WTC11 (cell line): ENCODE results near the gene NECAB3. TPM values are rescaled to one million over a fixed set of nuclear protein-coding genes. Genes with fewer than 3 reads are reported as not detected.
A peak's percentile ranks its signal among the peaks of the same experiment; 100 is the strongest.

Experiments
- ARID4B ChIP-seq: sonication (generic); formaldehyde crosslinking; IDR thresholded peaks from 2 replicates; pipeline ENCODE4 v1.8.0; 2023; ENCODE audit warnings: missing genetic modification reagents, mild to moderate bottlenecking, borderline replicate concordance
- ATF6 ChIP-seq: sonication (generic); formaldehyde crosslinking; IDR thresholded peaks from 2 replicates; pipeline ENCODE4 v1.8.1; 2023; ENCODE audit warnings: mild to moderate bottlenecking, missing genetic modification reagents
- E2F4 ChIP-seq: sonication (generic); formaldehyde crosslinking; IDR thresholded peaks from 2 replicates; pipeline ENCODE4 v1.8.1; 2022; ENCODE audit warnings: low read depth, mild to moderate bottlenecking, moderate library complexity, missing genetic modification reagents, borderline replicate concordance
- GTF2I ChIP-seq: fragments of 250-450 bp; sonication (Bioruptor Pico); conservative IDR thresholded peaks from 2 replicates; pipeline ENCODE4 v1.4.0; 2021; ENCODE audit warnings: mild to moderate bottlenecking
- HMGA2 ChIP-seq: fragments of 250-450 bp; sonication (Bioruptor Pico); IDR thresholded peaks from 2 replicates; pipeline ENCODE4 v1.4.0; 2021; ENCODE audit warnings: mild to moderate bottlenecking, moderate library complexity
- JAZF1 ChIP-seq: fragments of 250-450 bp; sonication (Bioruptor Pico); IDR thresholded peaks from 2 replicates; pipeline ENCODE4 v1.9.0; 2021; ENCODE audit warnings: moderate library complexity, mild to moderate bottlenecking, inconsistent platforms
- MAX ChIP-seq: sonication (generic); formaldehyde crosslinking; IDR thresholded peaks from 2 replicates; pipeline ENCODE4 v1.8.0; 2022; ENCODE audit warnings: mild to moderate bottlenecking, missing genetic modification reagents
- NFATC4 ChIP-seq: fragments of 250-450 bp; sonication (Bioruptor Pico); IDR thresholded peaks from 2 replicates; pipeline ENCODE4 v1.9.0; 2021; ENCODE audit warnings: mild to moderate bottlenecking
- NFYB ChIP-seq: sonication (generic); formaldehyde crosslinking; conservative IDR thresholded peaks from 2 replicates; pipeline ENCODE4 v1.8.0; 2022; ENCODE audit warnings: low read depth, missing genetic modification reagents
- NR1H2 ChIP-seq: sonication (generic); formaldehyde crosslinking; IDR thresholded peaks from 2 replicates; pipeline ENCODE4 v1.9.0; 2021; ENCODE audit warnings: mild to moderate bottlenecking, moderate library complexity, missing genetic modification reagents
- NR2C2 ChIP-seq: sonication (generic); formaldehyde crosslinking; IDR thresholded peaks from 2 replicates; pipeline ENCODE4 v1.8.0; 2022; ENCODE audit warnings: mild to moderate bottlenecking, missing genetic modification reagents
- NR3C1 ChIP-seq: sonication (generic); formaldehyde crosslinking; conservative IDR thresholded peaks from 2 replicates; pipeline ENCODE4 v1.8.1; 2023; ENCODE audit warnings: low read depth, mild to moderate bottlenecking, missing genetic modification reagents
- RELA ChIP-seq: sonication (generic); formaldehyde crosslinking; IDR thresholded peaks from 2 replicates; pipeline ENCODE4 v1.8.1; 2022; ENCODE audit warnings: missing genetic modification reagents, mild to moderate bottlenecking, borderline replicate concordance
- RORB ChIP-seq: fragments of 250-450 bp; sonication (Bioruptor Pico); IDR thresholded peaks from 2 replicates; pipeline ENCODE4 v1.9.0; 2021; ENCODE audit warnings: mild to moderate bottlenecking
- SMAD3 ChIP-seq: sonication (generic); formaldehyde crosslinking; IDR thresholded peaks from 2 replicates; pipeline ENCODE4 v1.8.0; 2022; ENCODE audit warnings: missing genetic modification reagents, mild to moderate bottlenecking, borderline replicate concordance
- TEAD4 ChIP-seq: sonication (generic); formaldehyde crosslinking; IDR thresholded peaks from 2 replicates; pipeline ENCODE4 v1.8.0; 2022; ENCODE audit warnings: mild to moderate bottlenecking, missing genetic modification reagents
- ZBTB21 ChIP-seq: sonication (generic); formaldehyde crosslinking; IDR thresholded peaks from 2 replicates; pipeline ENCODE4 v1.8.1; 2023; ENCODE audit warnings: mild to moderate bottlenecking, missing genetic modification reagents, borderline replicate concordance
- ZNF263 ChIP-seq: sonication (generic); formaldehyde crosslinking; IDR thresholded peaks from 2 replicates; pipeline ENCODE4 v1.8.1; 2022; ENCODE audit warnings: low read depth, mild to moderate bottlenecking, moderate library complexity, missing genetic modification reagents
- ZSCAN18 ChIP-seq: fragments of 250-450 bp; sonication (Bioruptor Pico); IDR thresholded peaks from 2 replicates; pipeline ENCODE4 v2.1.2; 2022; ENCODE audit warnings: mild to moderate bottlenecking, moderate library complexity
- total RNA-seq: library from RNA; stranded (reverse); gene quantifications from 3 replicates; pipeline ENCODE4 v1.2.3, GENCODE V29; 2021
- TF ChIP-seq, protein P1 (sequence below): sonication (generic); formaldehyde crosslinking; IDR thresholded peaks from 2 replicates; pipeline ENCODE4 v1.8.0; 2022; ENCODE audit warnings: missing genetic modification reagents
- TF ChIP-seq, protein P2 (sequence below): sonication (generic); formaldehyde crosslinking; IDR thresholded peaks from 2 replicates; pipeline ENCODE4 v1.8.1; 2022; ENCODE audit warnings: low read depth, missing genetic modification reagents, borderline replicate concordance
- TF ChIP-seq, protein P3 (sequence below): fragments of 250-450 bp; sonication (Bioruptor Pico); IDR thresholded peaks from 2 replicates; pipeline ENCODE4 v1.9.0; 2021; ENCODE audit warnings: mild to moderate bottlenecking

The NECAB3 gene
- total RNA-seq, 1 experiment from 2014 or later, result 38.0 TPM

DNA sequence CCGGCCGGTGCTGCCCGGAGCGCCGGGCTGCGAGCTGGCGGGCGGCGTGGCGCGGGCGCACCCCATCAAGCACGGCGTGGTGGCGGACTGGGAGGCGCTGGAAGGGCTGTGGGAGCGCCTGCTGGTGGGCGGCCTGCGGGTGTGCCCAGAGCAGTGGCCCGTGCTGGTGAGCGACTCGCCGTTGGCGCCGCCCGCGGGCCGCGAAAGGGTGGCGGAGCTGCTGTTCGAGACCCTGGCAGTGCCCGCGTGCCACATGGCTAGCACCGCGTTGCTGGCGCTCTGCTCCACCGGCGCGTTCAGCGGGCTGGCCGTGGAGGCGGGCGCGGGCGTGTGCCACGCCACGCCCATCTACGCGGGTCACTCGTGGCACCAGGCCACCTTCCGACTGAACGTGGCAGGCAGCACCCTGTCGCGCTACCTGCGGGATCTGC lies 7.0 kb downstream of the NECAB3 start (continued):
- TF ChIP-seq NFYB (CRISPR knock-in tag) (no peak), ZBTB21 (CRISPR knock-in tag) (no peak), ARID4B (CRISPR knock-in tag) (no peak; the same call in 1 of the 2 replicates), NR1H2 (CRISPR knock-in tag) (no peak), GTF2I (CRISPR knock-in tag) (no peak), E2F4 (CRISPR knock-in tag) (no peak), ZSCAN18 (no peak), NR2C2 (CRISPR knock-in tag) (peak; percentile 17; the same call in 1 of the 2 replicates), ZNF263 (CRISPR knock-in tag) (peak; percentile 52; the same call in 1 of the 2 replicates), MAX (CRISPR knock-in tag) (no peak), TEAD4 (CRISPR knock-in tag) (no peak), NR3C1 (CRISPR knock-in tag) (no peak), RORB (no peak), SMAD3 (no peak), NFATC4 (CRISPR knock-in tag) (no peak), RELA (peak; percentile 78; the same call in 1 of the 2 replicates), HMGA2 (CRISPR knock-in tag) (no peak), JAZF1 (CRISPR knock-in tag) (no peak), ATF6 (CRISPR knock-in tag) (no peak)
- TF ChIP-seq, protein P1, sequence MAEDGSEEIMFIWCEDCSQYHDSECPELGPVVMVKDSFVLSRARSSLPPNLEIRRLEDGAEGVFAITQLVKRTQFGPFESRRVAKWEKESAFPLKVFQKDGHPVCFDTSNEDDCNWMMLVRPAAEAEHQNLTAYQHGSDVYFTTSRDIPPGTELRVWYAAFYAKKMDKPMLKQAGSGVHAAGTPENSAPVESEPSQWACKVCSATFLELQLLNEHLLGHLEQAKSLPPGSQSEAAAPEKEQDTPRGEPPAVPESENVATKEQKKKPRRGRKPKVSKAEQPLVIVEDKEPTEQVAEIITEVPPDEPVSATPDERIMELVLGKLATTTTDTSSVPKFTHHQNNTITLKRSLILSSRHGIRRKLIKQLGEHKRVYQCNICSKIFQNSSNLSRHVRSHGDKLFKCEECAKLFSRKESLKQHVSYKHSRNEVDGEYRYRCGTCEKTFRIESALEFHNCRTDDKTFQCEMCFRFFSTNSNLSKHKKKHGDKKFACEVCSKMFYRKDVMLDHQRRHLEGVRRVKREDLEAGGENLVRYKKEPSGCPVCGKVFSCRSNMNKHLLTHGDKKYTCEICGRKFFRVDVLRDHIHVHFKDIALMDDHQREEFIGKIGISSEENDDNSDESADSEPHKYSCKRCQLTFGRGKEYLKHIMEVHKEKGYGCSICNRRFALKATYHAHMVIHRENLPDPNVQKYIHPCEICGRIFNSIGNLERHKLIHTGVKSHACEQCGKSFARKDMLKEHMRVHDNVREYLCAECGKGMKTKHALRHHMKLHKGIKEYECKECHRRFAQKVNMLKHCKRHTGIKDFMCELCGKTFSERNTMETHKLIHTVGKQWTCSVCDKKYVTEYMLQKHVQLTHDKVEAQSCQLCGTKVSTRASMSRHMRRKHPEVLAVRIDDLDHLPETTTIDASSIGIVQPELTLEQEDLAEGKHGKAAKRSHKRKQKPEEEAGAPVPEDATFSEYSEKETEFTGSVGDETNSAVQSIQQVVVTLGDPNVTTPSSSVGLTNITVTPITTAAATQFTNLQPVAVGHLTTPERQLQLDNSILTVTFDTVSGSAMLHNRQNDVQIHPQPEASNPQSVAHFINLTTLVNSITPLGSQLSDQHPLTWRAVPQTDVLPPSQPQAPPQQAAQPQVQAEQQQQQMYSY (CRISPR knock-in tag), result no peak
- TF ChIP-seq, protein P2, sequence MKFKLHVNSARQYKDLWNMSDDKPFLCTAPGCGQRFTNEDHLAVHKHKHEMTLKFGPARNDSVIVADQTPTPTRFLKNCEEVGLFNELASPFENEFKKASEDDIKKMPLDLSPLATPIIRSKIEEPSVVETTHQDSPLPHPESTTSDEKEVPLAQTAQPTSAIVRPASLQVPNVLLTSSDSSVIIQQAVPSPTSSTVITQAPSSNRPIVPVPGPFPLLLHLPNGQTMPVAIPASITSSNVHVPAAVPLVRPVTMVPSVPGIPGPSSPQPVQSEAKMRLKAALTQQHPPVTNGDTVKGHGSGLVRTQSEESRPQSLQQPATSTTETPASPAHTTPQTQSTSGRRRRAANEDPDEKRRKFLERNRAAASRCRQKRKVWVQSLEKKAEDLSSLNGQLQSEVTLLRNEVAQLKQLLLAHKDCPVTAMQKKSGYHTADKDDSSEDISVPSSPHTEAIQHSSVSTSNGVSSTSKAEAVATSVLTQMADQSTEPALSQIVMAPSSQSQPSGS (CRISPR knock-in tag), result no peak
- TF ChIP-seq, protein P3, sequence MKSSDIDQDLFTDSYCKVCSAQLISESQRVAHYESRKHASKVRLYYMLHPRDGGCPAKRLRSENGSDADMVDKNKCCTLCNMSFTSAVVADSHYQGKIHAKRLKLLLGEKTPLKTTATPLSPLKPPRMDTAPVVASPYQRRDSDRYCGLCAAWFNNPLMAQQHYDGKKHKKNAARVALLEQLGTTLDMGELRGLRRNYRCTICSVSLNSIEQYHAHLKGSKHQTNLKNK (CRISPR knock-in tag), result no peak
